Loucy (cell line): ENCODE measurements around the gene ENTPD8.

Experiments
- H2AFZ ChIP-seq: fragments of 200-600 bp; sonication (generic); 2 replicates; pipeline ENCODE4 v1.6.0; 2016; ENCODE audit warnings: antibody characterized with exemption, mild to moderate bottlenecking, low read length, moderate library complexity
- H3F3A ChIP-seq: fragments of 200-600 bp; 2 replicates; pipeline ENCODE4 v1.6.0; 2016; ENCODE audit warnings: antibody characterized with exemption, low read depth, mild to moderate bottlenecking
- H3K27me3 ChIP-seq: fragments of 200-600 bp; sonication (generic); 2 replicates; pipeline ENCODE4 v1.6.1; 2014; ENCODE audit warnings: low read length, mild to moderate bottlenecking; ENCODE audit not compliant: insufficient read depth, poor library complexity, severe bottlenecking
- H3K36me3 ChIP-seq: fragments of 200-600 bp; sonication (generic); 2 replicates; pipeline ENCODE4 v1.6.1; 2016; ENCODE audit warnings: low read length; ENCODE audit not compliant: insufficient read depth
- H3K4me1 ChIP-seq: fragments of 200-600 bp; sonication (generic); 2 replicates; pipeline ENCODE4 v1.5.1; 2014; ENCODE audit warnings: low read length, mild to moderate bottlenecking; ENCODE audit not compliant: insufficient read depth, poor library complexity, severe bottlenecking
- H3K4me2 ChIP-seq: fragments of 200-600 bp; sonication (generic); 2 replicates; pipeline ENCODE4 v1.6.0; 2014; ENCODE audit warnings: antibody characterized with exemption, low read length, low read depth, mild to moderate bottlenecking; ENCODE audit not compliant: poor library complexity, severe bottlenecking
- H3K4me3 ChIP-seq: fragments of 200-600 bp; sonication (generic); 2 replicates; pipeline ENCODE4 v1.5.1; 2014; ENCODE audit warnings: low read length, mild to moderate bottlenecking, mixed read lengths; ENCODE audit not compliant: poor library complexity, severe bottlenecking
- H3K79me2 ChIP-seq: fragments of 200-600 bp; sonication (generic); 2 replicates; pipeline ENCODE4 v1.6.1; 2014; ENCODE audit warnings: low read length; ENCODE audit not compliant: insufficient read depth
- H3K9ac ChIP-seq: fragments of 200-600 bp; sonication (generic); 2 replicates; pipeline ENCODE4 v1.6.0; 2014; ENCODE audit warnings: mild to moderate bottlenecking, low read depth, low read length, moderate library complexity; ENCODE audit not compliant: poor library complexity, severe bottlenecking
- H3K9me2 ChIP-seq: fragments of 200-600 bp; sonication (generic); replicated peaks from 2 replicates; pipeline ENCODE4 v1.6.1; 2016; ENCODE audit warnings: low read depth, low read length, mixed read lengths
- H3K9me3 ChIP-seq: fragments of 200-600 bp; sonication (generic); 2 replicates; pipeline ENCODE4 v1.6.1; 2014; ENCODE audit warnings: mild to moderate bottlenecking, antibody characterized with exemption, low read length, low read depth; ENCODE audit not compliant: insufficient read depth
- H4K20me1 ChIP-seq: fragments of 200-600 bp; sonication (generic); 2 replicates; pipeline ENCODE4 v1.6.0; 2014; ENCODE audit warnings: antibody characterized with exemption, low read length, mild to moderate bottlenecking; ENCODE audit not compliant: insufficient read depth, poor library complexity, severe bottlenecking
- CTCF ChIP-seq: fragments of 200-600 bp; sonication (generic); conservative IDR thresholded peaks from 2 replicates; pipeline ENCODE4 v1.5.1; 2014; ENCODE audit warnings: mild to moderate bottlenecking, antibody characterized with exemption, low read length
- EZH2phosphoT487 ChIP-seq: fragments of 200-600 bp; IDR thresholded peaks from 2 replicates; pipeline ENCODE4 v1.6.1; 2018; ENCODE audit warnings: antibody characterized with exemption, mild to moderate bottlenecking, moderate library complexity, borderline replicate concordance

ENTPD8 gene

GRCh38 chr9:137417161-137418021, 23.8 kb downstream of the ENTPD8 start:
- no peak overlapping the region for H3K4me2 ChIP-seq
- no peaks in the 10 kb centered on the region for H3K79me2 ChIP-seq
- no peaks in the 10 kb centered on the region for H3K27me3 ChIP-seq
- H3K4me1 ChIP-seq, result no peaks in the 10 kb centered on the region
- no peaks in the 10 kb centered on the region for H3K36me3 ChIP-seq
- no peak overlapping the region for H3K4me3 ChIP-seq
- H4K20me1 ChIP-seq, result no peaks in the 10 kb centered on the region
- no peaks in the 10 kb centered on the region for H3K9me3 ChIP-seq
- no peaks in the 10 kb centered on the region for H3K9me2 ChIP-seq
- H3K9ac ChIP-seq, result no peak overlapping the region
- TF ChIP-seq EZH2phosphoT487 (no peak), CTCF (no peak)
- H3F3A ChIP-seq, result no peaks in the 10 kb centered on the region
- no peak overlapping the region for H2AFZ ChIP-seq

- H3K4me2 ChIP-seq, result no peak overlapping the region
Observed at GRCh38 chr9:137416563-137417151, 24.5 kb downstream of the ENTPD8 start.

GRCh38 chr9:137416006-137416562, 25.1 kb downstream of the ENTPD8 start:
- Histone ChIP-seq H3K27me3 (no peaks in the 10 kb centered on the region), H3K9ac (no peak overlapping the region), H3K9me3 (no peaks in the 10 kb centered on the region), H3F3A (no peaks in the 10 kb centered on the region), H3K36me3 (no peaks in the 10 kb centered on the region), H4K20me1 (no peaks in the 10 kb centered on the region), H3K4me2 (no peak overlapping the region), H3K4me1 (no peaks in the 10 kb centered on the region), H3K79me2 (no peaks in the 10 kb centered on the region), H2AFZ (no peak overlapping the region), H3K4me3 (no peak overlapping the region), H3K9me2 (no peaks in the 10 kb centered on the region)
- TF ChIP-seq CTCF (no peak), EZH2phosphoT487 (no peak)

More at GRCh38 chr9:137416563-137417151, 24.5 kb downstream of the ENTPD8 start:
- H3K4me1 ChIP-seq, result no peaks in the 10 kb centered on the region
- H3K27me3 ChIP-seq, result no peaks in the 10 kb centered on the region
- no peaks in the 10 kb centered on the region for H3F3A ChIP-seq
- no peak for TF ChIP-seq CTCF
- no peak for TF ChIP-seq EZH2phosphoT487
- no peaks in the 10 kb centered on the region for H4K20me1 ChIP-seq
- H3K79me2 ChIP-seq, result no peaks in the 10 kb centered on the region
- H3K9ac ChIP-seq, result no peak overlapping the region
- no peaks in the 10 kb centered on the region for H3K36me3 ChIP-seq
- no peak overlapping the region for H3K4me3 ChIP-seq
- no peaks in the 10 kb centered on the region for H3K9me3 ChIP-seq
- no peaks in the 10 kb centered on the region for H3K9me2 ChIP-seq
- H2AFZ ChIP-seq, result no peak overlapping the region
